Measurements from ENCODE around the gene GTF2E1. TPM values are rescaled to one million over a fixed set of nuclear protein-coding genes. Genes with fewer than 3 reads are reported as not detected.
A peak's percentile ranks its signal among the peaks of the same experiment; 100 is the strongest.

GTF2E1 gene
- total and polyA plus RNA-seq, 3 donors from 2014 or later = 23.6 to 32.2 (median 26.0) TPM

GRCh38 chr3:120770891-120771290, 28.3 kb downstream of the GTF2E1 start:
- Histone ChIP-seq H3K27me3 (no peaks in the 10 kb centered on the region), H3K4me1 (peaks cover 9% of the 10 kb centered on the region), H3K9me3 (no peaks in the 10 kb centered on the region), H3K27ac (peak overlapping the region in 1 of 2 donors; percentile 46), H3K4me3 (no peak overlapping the region), H3K36me3 (ENCODE audit: low read depth, missing control alignments) (no peaks in the 10 kb centered on the region)
- 65 to 66% methylated on average over 4 of the region's 4 CpGs for WGBS, 2 donors
- no peak for TF ChIP-seq POLR2A (IDR thresholded peaks at IDR 0.05)
- no peak for TF ChIP-seq CTCF (IDR thresholded peaks at IDR 0.05)
- DNase-seq = no peak
- intact Hi-C loops (cut with DNase I; ENCODE audit: low total_unique reads) = no loop called here

GRCh38 chr3:120772081-120772480, 29.5 kb downstream of the GTF2E1 start:
- 62 to 84% methylated on average over 2 of the region's 2 CpGs for WGBS, 2 donors
- Histone ChIP-seq H3K4me1 (peaks cover 6% of the 10 kb centered on the region), H3K27me3 (no peaks in the 10 kb centered on the region), H3K4me3 (no peak overlapping the region), H3K9me3 (no peaks in the 10 kb centered on the region), H3K27ac (no peak overlapping the region), H3K36me3 (ENCODE audit: low read depth, missing control alignments) (no peaks in the 10 kb centered on the region)
- intact Hi-C loops (cut with DNase I; ENCODE audit: low total_unique reads) = no loop called here
- no peak for DNase-seq
- TF ChIP-seq POLR2A (IDR thresholded peaks at IDR 0.05) = no peak
- TF ChIP-seq CTCF (IDR thresholded peaks at IDR 0.05) = no peak

GRCh38 chr3:120773932-120774331, 31.4 kb downstream of the GTF2E1 start:
- no peak for DNase-seq
- Histone ChIP-seq H3K36me3 (ENCODE audit: low read depth, missing control alignments) (no peaks in the 10 kb centered on the region), H3K4me1 (no peaks in the 10 kb centered on the region), H3K27me3 (no peaks in the 10 kb centered on the region), H3K9me3 (no peaks in the 10 kb centered on the region), H3K4me3 (no peak overlapping the region), H3K27ac (no peak overlapping the region)
- intact Hi-C loops (cut with DNase I; ENCODE audit: low total_unique reads) = no loop called here
- TF ChIP-seq POLR2A (IDR thresholded peaks at IDR 0.05) (no peak), CTCF (IDR thresholded peaks at IDR 0.05) (no peak)

- Histone ChIP-seq H3K27ac (no peak overlapping the region), H3K4me3 (no peak overlapping the region), H3K4me1 (no peaks in the 10 kb centered on the region), H3K27me3 (no peaks in the 10 kb centered on the region), H3K36me3 (ENCODE audit: low read depth, missing control alignments) (no peaks in the 10 kb centered on the region), H3K9me3 (no peaks in the 10 kb centered on the region)
- WGBS, 2 donors = 65 to 68% methylated on average over 3 to 4 of the region's 4 CpGs
- no peak for TF ChIP-seq POLR2A (IDR thresholded peaks at IDR 0.05)
- no peak for TF ChIP-seq CTCF (IDR thresholded peaks at IDR 0.05)
- intact Hi-C loops (cut with DNase I; ENCODE audit: low total_unique reads) = no loop called here
- no peak for DNase-seq
These were observed 32.9 kb downstream of the GTF2E1 start for GRCh38 chr3:120775411-120775810.

GRCh38 chr3:120778776-120779175, 36.2 kb downstream of the GTF2E1 start:
- no peaks in the 10 kb centered on the region for H3K4me1 ChIP-seq
- DNase-seq = no peak
- no peaks in the 10 kb centered on the region for H3K36me3 ChIP-seq (ENCODE audit: low read depth, missing control alignments)
- H3K27ac ChIP-seq = no peak overlapping the region
- WGBS, 2 donors = 92 to 96% methylated on average over 3 of the region's 3 CpGs
- no peak overlapping the region for H3K4me3 ChIP-seq
- no peaks in the 10 kb centered on the region for H3K9me3 ChIP-seq
- TF ChIP-seq POLR2A (IDR thresholded peaks at IDR 0.05) (no peak), CTCF (IDR thresholded peaks at IDR 0.05) (no peak)
- no peaks in the 10 kb centered on the region for H3K27me3 ChIP-seq
- intact Hi-C loops (cut with DNase I; ENCODE audit: low total_unique reads) = no loop called here
